ENCODE measurements around the gene ITGA2.

Gene ITGA2

DNA sequence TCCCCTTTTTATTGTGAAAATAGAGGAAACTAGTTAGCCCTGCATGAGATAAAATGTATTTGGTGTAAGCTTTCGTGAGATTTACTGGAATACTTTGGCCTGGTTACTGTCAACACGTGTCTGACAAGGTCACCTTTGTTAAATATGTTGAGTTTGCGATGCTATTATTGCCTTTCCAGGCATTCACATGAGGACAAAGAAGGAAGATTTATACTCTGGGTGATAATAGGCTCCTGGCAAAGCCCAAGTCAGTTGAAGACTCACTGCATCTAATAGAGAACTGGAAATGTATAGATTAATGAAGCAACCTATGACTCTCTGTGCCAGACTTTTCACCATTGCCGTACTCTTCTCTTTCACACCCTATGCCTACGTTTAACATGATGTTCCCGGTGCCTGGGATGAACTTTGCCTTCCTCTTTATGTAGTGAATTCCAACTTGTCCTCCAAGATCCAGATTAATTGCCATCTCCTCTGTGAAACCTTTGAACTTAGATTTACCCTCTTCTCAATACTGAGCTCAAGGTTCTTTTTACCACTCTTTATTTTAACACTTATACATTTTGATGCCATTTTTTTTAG, 33.9 kb downstream of the ITGA2 start:
- no peak for DNase-seq

DNA sequence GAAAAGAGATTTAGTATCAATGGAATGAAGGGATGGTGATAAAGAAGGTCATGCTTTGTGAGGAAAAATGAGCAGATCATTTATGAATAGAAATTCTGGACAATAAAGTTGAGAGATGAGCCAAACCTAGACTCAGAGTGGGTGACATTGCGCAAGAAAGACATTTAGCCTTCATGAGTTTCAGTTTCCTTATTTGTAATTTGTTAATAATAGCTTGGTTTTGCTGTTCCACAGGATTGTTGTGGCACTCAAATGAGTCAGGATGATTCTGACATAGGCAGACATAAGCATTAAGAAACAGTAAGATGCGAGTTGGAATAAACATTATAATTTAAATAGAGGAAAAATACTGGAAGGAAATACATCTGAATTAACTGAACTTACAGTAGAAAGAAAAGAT, 34.8 kb downstream of the ITGA2 start:
- peak in 1 of 2 experiments; percentile 9 for DNase-seq

DNA sequence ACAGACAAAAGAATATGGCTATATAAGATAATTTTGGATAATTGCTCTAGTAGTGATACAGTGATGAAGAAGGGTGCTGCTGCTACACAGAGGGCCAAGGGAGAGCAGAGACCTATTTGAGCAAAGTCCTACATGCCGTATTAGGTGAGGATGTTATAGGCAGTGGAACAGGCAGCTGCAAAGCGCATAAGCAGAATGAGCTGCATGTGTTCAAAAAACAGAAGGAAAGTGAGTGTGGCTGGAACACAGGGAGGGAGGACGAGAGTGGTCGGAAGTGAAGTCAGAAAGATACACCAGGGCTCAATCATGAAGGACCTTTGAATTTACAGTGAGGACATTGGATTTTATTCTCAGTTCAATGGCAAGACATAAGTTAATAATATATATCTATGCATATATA, 35.4 kb downstream of the ITGA2 start:
- DNase-seq, result no peak

DNA sequence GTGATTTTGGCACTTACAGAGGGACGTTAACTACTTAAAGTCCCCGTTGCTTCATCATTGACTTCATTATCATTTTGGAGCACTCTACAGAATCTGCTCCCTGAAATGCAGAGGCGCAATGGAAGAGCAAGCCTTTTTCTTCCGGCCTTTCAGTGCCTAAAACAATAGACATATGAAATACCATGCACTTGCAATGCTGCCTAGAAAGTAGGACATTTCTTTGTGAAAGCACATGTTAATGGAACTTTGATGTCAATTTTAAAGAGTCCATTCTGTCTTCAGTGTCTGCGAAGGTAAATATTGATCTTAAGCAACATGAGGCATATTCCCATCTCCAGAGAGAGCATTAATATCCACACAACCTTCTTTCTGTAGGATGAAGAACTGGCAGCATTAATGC, 36.3 kb downstream of the ITGA2 start:
- no peak for DNase-seq

DNA sequence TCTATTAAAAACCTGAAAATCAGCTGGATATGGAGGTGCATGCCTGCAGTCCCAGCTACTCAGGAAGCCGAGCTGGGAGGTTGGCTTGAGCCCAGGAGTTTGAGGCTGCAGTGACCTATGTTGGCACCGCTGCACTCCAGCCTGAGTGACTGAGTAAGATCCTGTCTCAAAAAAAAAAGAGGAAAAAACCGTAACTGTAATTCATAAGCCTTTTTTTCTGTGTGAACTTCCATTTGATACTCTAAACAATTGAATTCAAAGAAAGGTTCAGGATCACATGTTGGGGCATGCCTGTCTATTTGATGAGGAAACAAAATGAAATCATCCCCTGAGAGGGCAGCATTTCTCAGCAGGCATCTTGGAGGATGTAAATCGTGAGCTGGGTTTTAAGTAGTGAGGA, 38.8 kb downstream of the ITGA2 start:
- DNase-seq, result peak; percentile 7 to 13

DNA sequence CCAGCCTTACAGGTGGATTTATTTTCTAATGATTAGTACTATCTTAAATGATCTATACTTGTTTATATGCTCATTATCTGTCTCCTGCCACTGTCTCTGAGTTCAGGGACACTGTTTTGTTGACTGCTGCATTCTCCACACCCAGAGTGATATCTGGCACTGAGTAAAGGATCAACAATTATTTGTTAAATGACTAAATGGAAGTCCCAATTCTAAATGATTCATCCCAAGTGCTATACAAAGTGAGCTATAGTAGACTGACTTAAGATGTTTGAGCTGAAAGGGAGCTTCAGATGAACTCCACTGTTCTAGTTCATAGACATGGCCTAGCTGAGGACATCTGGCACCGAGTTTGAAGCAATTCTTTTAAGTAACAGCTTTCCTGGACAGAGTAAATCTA, 40.5 kb downstream of the ITGA2 start:
- no peak for DNase-seq

- DNase-seq, result no peak
Observed at GRCh38 chr5:53030893-53031292, 41.7 kb downstream of the ITGA2 start.

DNA sequence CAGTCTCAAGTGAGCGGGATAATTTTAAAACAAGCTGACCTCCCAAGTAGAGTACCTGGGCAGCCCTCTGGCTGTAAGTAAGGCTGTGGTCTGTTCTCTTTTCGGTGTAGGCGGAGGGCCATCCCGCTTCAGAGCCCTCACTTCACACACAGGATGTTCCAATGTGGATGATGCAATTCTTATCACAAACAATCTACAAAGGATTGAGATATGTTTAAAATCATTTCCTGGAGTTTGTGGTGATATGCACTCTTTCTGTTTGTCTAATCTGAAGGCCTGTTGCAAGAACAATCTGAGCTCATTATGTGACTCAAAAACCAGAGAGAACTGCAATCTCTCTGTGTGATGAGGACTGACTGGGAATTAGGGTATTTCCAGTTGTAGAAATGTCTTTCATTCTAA, 42.5 kb downstream of the ITGA2 start:
- peak; percentile 10 to 13 for DNase-seq

- no peak for DNase-seq
Observed at GRCh38 chr5:53032188-53032587, 43.0 kb downstream of the ITGA2 start.

GRCh38 chr5:53034832-53035231, 45.7 kb downstream of the ITGA2 start:
- no peak for DNase-seq

GRCh38 chr5:53035868-53036381, 46.8 kb downstream of the ITGA2 start:
- peak; percentile 54 to 75 for DNase-seq

DNA sequence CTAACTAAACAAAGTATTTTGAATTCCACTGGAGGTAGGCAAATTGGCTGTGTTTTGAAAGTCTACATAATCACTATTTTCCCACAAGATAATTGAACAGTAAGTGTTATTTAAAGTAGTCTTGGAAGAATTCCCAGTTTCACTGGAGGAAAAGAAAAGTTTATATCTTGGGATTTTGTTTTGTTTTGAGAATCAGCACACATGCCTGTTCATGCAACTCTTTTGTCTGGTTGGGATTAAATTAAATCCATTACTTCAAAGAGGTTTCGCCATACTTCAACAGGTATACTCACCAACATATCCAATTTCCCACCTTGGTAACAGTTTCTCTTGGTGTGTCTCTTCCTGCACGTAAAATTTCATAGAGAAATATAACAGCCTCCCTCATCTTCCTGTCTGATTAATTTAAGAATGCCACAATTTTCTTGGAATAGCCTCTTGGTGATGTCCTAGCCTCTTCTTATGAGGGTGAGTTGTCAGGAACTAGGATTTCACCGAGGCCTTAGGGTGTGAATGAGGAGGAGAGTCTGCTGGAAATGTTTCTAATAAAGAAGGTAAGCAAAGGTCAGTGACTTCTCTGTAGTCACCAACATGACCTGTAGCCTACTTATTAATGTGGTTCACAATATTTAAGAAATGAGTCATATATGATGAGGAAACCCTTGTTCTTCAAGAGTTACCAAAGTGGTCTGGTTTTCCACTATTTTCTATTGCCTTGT, 48.1 kb downstream of the ITGA2 start:
- DNase-seq, result no peak

GRCh38 chr5:53038196-53038847, 49.2 kb downstream of the ITGA2 start:
- DNase-seq, result no peak

DNA sequence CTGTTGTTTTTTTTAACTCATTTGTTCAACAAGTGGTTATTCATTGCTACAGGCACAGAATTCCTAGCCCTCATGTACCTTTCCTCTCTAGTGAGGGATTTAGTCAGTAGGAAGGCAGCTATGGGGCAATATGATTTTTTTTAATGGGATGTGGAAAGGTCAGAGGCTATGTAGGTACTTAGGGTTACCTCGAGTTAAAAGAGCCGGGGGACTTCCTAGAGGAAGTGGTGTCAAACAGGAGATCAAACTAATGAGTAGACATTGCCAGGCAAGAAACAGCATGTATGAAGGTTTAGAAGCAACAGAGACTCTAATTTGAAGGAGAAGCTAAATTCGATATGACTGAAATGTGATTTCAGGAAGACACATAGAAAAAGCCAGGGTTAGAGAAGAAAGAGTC, 50.7 kb downstream of the ITGA2 start:
- DNase-seq, result no peak

- no peak for DNase-seq
Observed at GRCh38 chr5:53041071-53041692, 52.0 kb downstream of the ITGA2 start.

GRCh38 chr5:53041740-53042139, 52.6 kb downstream of the ITGA2 start:
- no peak for DNase-seq

- DNase-seq, result no peak
Observed at GRCh38 chr5:53045263-53045662, 56.1 kb downstream of the ITGA2 start.

GRCh38 chr5:53048248-53048647, 59.1 kb downstream of the ITGA2 start:
- DNase-seq, result no peak

DNA sequence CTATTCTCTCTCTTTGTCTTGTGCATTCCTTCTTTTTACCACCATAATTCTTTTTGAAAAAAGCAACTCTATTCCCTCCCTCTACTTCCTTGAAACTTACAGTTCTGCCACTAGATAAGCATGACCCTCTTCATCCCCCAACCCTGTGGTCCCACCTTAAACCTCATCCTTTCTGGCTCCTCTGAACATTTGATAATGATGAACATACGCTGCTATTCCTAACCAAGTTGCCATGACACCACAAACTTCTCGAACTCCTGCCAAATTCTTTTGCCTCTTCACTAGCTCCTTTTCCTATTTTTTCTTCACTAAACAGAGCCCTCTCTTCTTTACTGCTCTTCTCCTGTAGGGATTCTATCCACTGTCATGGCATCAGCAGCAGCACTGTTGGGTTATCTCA, 63.3 kb downstream of the ITGA2 start:
- no peak for DNase-seq

DNA sequence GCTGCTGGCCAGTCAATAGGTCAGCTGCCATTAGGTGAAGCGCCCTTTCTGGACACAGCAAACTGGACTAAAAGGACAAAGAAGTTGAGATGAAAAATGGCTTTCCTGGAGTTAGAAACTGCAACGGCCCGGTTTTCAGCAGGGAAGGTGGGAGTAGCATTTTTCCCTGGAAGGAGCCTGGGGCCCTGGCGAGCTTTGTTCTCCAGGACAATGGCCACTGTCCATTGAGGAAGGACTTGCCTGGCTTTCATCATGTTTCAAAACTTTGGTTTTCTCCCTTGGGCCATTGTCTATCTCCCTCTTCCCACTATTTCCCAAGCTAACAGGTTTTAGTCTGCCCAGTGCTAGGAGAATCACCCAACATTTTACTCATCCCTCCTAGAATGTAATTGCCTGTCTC, 64.2 kb downstream of the ITGA2 start:
- no peak for DNase-seq

GRCh38 chr5:53055365-53055764, 66.2 kb downstream of the ITGA2 start:
- DNase-seq, result no peak

DNA sequence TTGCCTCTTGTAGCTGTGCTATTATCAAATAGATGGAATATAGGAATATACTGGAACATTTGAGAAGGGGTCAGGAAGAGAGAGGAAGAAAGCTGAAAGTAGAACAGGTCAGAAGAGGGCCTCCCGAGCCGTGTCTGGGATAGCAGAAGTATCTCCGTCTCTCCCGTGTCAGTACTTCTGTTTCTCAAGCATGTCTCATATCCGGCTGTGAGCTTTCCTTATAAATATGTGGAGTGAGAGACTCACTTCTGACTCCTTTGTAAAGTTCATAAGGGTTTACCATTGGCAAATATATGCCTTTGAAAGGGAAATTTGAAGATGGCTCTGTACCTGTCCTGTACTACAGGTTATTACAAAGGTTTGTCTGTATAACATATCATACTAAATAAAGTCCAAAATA, 70.1 kb downstream of the ITGA2 start:
- DNase-seq, result no peak

- no peak for DNase-seq
Observed at GRCh38 chr5:53063176-53063575, 74.0 kb downstream of the ITGA2 start.

DNA sequence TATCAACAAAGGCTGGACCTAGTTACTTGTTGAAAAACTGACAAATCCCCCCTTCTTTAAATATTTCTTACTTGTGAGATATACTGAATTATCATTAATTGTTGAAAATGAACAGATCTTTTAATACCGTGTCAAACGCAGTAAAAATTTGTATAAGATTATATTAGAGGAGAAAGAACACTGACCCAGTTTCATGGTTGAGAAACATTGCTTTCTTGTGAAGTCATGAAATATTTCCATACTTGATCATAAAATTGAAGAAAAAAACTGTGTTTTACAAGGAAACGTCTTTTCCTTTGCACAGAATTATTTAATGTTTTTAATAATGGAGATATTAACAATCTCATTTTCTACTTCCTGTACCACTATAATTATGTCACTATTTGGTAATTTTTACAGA, 74.6 kb downstream of the ITGA2 start:
- DNase-seq, result no peak

All from Kasumi-1 (cell line).